HK-2 (cell line): ENCODE results near the gene PTH.

ENCODE experiments used
- DNase-seq: peaks from one replicate; pipeline ENCODE4 v3.0.0-alpha.2; 2018; ENCODE audit not compliant: unreplicated experiment

PTH gene

DNA sequence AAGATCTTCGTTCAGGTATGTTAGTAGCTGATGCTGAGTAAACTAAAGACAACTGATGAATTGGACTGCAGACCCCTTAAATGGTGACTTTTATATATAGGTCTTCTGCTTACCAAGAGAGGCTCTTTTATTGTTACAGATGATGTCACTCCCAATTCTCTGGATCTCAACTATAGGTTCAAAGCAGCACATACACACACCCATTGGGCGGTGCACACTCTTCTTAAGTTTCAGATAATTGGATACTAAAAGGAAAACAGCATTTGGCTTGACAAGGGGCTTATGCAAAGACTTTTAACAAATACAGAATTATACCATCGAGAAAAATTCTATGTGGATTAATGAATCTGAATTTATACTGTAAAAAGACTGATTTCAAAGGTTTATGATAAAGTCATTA lies at the start of gene PTH:
PTH (minus strand) TSS at position 69 of the 400 bp plus-strand sequence. CDS start 3,142 bp downstream, outside the sequence.
- no peak for DNase-seq

DNA sequence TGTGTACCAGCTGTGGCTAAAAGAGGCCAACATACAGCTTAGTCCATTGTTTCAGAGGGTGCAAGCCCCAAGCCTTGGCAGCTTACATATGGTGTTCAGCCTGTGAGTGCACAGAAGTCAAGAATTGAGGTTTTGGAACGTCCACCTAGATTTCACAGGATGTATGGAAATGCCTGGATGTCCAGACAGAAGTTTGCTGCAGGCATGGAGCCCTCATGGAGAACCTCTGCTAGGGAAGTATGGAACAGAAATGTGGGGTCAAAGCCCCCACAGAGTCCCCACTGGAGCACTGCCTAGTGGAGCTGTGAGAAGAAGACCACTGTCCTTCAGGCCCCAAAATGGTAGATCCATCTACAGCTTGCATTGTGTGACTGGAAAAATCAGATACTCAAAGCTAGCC lies 42.2 kb upstream of the PTH start:
- DNase-seq, result no peak

- DNase-seq, result no peak
These were observed 40.0 kb upstream of the PTH start for GRCh38 chr11:13535819-13536218.

DNA sequence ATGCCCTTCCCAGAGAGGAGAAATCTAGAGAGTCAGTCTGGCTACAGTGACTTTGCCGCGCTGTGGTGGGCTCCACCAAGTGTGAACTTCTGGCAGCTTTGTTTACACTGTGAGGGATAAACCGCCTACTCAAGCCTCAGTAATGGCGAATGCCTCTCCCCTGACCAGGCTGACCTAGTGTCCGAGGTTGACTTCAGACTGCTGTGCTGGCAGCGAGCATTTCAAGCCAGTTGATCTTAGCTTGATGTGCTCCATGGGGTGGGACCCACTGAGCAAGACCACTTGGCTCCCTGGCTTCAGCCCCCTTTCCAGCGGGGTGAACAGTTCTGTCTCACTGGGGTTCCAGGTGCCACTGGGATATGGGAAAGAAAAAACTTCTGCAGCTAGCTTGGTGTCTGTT lies 38.6 kb upstream of the PTH start:
- no peak for DNase-seq

DNA sequence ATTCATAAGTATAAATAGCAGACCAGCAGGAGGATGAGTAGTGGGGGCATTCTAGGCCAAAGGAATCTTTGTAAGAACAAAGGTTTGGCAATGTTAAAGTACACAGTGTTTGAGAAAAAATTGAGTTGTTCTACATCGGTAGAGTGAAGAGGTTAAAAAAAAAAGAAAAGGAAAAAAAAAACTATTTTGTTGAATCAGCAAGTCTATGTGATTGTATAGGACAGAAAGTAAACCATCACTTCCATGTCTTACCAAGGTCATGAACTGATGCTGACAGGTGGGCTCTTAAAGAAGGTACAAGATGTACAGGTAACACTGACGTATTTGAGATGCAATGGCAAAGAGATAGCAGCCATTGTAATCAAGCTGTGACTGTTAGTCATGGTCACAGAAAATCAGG lies 29.5 kb upstream of the PTH start:
- DNase-seq, result no peak

- DNase-seq, result no peak
These were observed 7.6 kb upstream of the PTH start for GRCh38 chr11:13503393-13503792.

DNA sequence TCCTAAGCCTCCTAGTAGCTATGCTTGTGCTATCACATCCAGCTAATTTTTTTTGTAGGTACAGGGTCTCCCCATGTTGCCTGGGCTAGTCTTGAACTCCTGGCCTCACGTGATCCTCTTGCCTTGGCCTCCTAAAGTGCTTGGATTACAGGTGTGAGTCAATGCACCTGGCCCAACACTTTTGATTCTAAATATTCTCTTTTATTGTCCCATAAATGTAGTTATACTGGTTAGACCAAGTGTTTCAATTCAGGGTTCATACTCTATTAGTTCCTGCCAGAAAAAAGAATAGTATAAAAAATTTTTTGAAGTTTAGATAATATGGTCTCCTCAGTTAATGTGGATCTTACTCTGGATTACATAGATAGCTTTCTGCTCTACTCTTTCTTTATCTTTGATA lies 6.7 kb upstream of the PTH start:
- DNase-seq, result no peak

- no peak for DNase-seq
These were observed 1.7 kb downstream of the PTH start for GRCh38 chr11:13494051-13494450.

DNA sequence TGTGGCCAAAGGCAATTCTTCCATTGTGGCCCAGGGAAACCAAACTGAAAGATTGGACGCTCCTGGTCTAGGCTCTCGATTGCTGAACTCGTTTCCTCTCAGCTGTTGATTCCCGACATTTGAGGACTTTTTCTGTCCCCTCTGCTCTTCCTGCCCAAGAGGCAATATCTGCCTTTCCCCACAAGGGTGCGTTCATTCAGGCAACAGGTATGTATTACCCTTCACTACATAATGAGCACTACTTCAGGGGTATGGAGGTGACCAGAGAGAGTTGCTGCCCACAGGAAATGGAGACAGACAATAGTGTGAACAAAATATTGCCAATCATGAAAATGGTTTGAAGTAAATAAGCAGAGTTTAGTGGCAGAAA lies 8.2 kb downstream of the PTH start:
- DNase-seq, result no peak

DNA sequence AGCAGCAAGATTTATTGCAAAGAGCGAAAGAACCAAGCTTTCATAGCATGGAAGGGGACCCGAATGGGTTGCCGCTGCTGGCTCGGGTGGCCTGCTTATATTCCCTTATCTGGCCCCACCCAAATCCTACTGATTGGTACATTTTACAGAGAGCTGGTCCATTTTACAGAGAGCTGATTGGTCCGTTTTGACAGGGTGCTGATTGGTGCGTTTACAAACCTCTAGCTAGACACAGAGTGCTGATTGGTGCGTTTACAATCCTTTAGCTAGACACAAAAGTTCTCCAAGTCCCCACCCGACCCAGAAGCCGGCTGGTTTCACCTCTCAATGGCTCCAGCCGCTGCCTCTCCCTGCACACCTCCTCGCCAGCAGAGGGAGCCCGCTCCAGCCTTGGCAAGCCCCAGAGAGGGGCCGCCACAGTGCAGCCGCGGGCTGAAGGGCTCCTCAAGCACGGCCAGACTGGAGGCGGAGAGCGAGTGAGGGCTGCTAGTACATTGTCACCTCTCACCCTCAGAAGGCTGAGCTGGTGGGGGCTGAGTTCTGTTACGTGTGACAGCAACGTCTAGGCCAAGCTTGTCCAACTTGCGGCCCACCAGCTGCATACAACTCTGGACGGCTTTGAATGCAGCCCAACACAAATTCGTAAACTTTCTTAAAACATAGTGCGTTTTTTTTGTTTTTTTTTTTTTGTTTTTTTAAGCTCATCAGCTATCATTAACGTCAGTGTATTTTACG lies 8.7 kb downstream of the PTH start:
- DNase-seq, result no peak

DNA sequence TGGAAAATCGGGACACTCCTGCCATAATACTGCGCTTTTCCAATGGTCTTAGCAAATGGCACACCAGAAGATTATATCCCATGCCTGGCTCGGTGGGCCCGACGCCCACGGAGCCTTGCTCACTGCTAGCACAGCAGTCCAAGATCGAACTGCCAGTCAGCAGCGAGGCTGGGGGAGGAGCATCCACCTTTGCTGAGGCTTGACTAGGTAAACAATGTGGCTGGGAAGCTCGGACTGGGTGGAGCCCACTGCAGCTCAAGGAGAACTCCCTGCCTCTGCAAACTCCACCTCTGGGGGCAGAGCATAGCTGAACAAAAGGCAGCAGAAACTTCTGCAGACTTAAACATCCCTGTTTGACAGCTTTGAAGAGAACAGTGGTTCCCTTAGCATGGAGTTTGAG lies 15.6 kb downstream of the PTH start:
- no peak for DNase-seq

- DNase-seq, result no peak
These were observed 16.1 kb downstream of the PTH start for GRCh38 chr11:13479688-13480087.

DNA sequence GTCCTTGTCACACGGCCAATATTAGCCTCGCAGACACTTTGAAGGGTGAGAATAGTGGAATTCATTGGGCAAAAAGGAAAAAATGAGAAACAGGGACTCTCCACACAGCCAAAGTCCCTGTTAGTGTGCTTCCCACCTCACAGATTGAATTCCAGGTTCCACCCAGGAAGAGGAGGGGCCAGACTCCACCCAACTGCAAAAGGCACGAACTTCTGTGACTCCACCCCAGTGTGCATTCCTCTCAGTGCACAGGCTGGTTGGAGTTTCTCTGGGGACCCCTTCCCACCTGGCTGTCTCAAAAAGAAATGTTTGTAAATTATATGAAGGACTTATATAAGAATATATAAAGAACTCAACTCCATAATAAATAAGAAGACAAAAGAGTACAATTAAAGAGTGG lies 20.7 kb downstream of the PTH start:
- no peak for DNase-seq

DNA sequence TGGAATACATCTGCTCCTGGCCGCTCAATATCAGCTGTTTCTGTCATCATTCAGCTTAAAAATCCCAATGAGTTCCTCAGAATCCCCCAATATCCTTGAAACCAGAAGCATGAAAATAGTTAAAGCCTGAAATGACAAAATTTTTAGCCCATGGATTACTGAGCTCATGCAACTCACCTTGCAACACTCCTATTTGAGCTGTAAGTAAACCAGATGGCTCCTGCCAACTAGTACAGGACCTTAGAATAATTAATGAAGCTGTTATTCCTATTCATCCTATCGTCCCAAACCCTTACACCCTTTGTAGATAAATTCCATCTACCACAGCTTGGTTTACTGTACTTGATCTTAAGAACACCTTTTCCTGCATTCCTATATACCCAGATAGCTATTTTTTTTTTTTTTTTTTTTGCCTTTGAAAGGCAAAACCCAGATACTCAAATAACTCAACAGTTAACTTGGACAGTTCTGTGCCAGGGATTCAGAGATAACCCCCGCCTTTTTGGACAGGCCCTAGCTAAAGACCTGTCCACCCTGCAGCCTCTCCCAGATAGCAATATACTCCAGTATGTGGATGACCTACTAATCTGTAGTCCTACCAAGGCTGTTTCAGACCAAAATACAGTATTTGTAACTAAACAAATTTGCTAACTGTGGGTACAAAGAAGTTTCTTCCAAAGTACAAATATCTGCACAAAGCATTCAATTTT lies 22.6 kb downstream of the PTH start:
- no peak for DNase-seq

- no peak for DNase-seq
These were observed 27.0 kb downstream of the PTH start for GRCh38 chr11:13468750-13469149.

- DNase-seq, result no peak
These were observed 29.9 kb downstream of the PTH start for GRCh38 chr11:13465909-13466371.

DNA sequence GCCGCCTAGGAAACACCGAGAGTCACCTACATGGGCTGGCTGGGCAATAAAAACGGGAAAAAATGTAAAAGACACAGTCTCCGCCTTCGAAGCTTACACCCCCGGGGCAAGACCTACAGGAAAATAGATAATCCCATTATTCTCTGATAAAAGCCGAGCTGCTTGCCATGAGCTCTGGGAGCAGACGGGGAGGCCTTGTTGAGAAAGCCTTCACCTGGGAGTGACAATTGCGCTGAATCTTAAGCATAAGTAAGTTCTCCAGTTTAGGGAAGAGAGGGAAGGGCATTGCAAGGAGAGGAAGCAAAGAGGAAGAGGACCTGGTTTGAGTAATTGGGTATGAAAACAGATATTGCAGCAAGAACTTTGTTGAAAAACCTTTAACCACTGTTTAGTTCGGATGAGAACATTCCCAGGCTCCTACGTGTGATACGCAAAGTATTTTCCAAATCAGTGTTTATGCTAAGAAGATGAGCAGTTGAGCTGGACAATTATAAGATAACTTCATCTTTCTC lies 32.0 kb downstream of the PTH start:
- no peak for DNase-seq

GRCh38 chr11:13462901-13463778 lies 32.7 kb downstream of the PTH start, which contains the start of gene BTBD10:
Gene BTBD10, minus strand, starts transcription at chr11:13463222. Its CDS starts 18,098 bp downstream, at chr11:13445124.
- DNase-seq, result peak; percentile 85

DNA sequence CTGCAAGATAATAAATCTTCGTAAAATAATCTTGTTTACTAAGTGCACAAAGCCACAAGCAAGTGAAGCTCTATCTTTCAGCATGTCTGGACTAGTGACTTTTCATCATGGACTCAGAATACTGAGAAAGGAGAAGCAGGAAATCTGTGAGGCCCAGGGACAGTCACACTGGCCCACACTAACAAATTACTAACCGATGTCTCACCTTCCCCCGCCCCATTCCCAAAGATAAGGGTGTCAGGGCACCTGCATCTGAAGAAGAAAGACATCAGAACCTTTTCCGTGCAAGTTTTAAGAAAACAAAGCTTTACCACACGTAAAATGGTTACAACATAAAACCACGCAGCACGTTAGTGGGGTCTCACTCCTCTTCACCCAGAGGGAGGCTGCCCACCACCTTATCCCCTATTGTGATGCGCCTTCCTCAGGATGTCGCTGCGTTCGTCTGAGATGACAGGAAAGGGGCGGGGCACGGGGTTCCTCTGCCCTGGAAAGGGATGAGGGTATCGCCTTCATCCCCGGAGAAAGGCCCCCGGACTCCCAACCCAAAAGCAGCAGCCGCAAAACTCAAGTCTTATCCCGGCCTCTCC lies 33.4 kb downstream of the PTH start:
- peak; percentile 61 for DNase-seq

DNA sequence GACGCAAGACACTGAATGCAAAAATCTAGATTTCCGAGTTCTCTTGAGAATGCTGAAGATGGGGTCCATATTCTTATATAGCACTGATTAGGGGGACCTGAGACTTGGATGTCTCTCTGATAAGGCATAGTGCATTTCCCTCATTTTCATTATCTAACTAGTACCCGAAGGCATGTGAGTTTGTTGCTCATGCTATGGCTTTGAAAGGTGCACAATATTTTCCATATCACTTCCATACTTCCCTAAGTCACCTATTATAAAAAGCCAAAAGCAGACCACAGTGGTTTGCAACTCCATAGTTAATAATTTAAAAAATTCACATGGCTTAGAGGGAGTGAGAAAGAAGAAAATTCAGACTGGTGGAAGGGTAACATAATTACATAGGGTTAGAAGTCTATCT lies 34.5 kb downstream of the PTH start:
- DNase-seq, result no peak

DNA sequence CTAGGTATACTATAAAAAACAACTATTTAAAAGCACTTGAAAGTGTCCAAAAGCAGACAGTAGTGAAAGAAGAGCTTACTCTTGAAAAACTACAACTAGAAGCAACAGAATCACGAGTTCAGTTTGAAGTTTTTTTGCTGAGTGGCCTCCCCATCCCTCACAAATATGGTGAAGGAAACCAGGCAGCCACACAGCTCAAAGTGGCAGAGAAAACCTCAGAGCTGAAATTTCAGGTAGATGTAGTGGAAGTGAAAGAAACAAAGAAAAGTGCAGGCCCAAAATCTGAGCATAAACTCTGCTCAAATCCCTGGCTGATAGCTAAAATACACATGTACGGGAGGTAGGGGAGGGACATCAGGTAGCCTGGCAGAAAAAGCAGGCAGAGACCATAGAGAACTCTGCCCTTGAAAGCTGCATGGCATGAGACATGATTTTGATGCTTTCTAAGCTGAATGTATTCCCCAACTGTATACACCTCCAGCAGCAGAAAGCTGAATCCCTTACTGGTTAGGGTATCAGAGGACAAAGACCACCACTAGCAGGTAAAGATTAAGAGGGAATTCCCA lies 44.9 kb downstream of the PTH start:
- DNase-seq, result no peak
